ENCODE data around the gene CAMTA2. TPM values are rescaled to one million over a fixed set of nuclear protein-coding genes. Genes with fewer than 3 reads are reported as not detected.

The CAMTA2 gene, protein sequence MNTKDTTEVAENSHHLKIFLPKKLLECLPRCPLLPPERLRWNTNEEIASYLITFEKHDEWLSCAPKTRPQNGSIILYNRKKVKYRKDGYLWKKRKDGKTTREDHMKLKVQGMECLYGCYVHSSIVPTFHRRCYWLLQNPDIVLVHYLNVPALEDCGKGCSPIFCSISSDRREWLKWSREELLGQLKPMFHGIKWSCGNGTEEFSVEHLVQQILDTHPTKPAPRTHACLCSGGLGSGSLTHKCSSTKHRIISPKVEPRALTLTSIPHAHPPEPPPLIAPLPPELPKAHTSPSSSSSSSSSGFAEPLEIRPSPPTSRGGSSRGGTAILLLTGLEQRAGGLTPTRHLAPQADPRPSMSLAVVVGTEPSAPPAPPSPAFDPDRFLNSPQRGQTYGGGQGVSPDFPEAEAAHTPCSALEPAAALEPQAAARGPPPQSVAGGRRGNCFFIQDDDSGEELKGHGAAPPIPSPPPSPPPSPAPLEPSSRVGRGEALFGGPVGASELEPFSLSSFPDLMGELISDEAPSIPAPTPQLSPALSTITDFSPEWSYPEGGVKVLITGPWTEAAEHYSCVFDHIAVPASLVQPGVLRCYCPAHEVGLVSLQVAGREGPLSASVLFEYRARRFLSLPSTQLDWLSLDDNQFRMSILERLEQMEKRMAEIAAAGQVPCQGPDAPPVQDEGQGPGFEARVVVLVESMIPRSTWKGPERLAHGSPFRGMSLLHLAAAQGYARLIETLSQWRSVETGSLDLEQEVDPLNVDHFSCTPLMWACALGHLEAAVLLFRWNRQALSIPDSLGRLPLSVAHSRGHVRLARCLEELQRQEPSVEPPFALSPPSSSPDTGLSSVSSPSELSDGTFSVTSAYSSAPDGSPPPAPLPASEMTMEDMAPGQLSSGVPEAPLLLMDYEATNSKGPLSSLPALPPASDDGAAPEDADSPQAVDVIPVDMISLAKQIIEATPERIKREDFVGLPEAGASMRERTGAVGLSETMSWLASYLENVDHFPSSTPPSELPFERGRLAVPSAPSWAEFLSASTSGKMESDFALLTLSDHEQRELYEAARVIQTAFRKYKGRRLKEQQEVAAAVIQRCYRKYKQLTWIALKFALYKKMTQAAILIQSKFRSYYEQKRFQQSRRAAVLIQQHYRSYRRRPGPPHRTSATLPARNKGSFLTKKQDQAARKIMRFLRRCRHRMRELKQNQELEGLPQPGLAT
- 47.4 to 97.8 TPM (median 90.2 TPM) in 3 replicates for total RNA-seq
- long read RNA-seq, transcript CAMTA2-210 (3 exons, 764 nt), result major isoform, 30 of 53 reads
- long read RNA-seq, partial matches to known transcripts, result 16 of 53 reads
- long read RNA-seq, other reads (novel, unspliced or antisense), result 6 of 53 reads

DNA sequence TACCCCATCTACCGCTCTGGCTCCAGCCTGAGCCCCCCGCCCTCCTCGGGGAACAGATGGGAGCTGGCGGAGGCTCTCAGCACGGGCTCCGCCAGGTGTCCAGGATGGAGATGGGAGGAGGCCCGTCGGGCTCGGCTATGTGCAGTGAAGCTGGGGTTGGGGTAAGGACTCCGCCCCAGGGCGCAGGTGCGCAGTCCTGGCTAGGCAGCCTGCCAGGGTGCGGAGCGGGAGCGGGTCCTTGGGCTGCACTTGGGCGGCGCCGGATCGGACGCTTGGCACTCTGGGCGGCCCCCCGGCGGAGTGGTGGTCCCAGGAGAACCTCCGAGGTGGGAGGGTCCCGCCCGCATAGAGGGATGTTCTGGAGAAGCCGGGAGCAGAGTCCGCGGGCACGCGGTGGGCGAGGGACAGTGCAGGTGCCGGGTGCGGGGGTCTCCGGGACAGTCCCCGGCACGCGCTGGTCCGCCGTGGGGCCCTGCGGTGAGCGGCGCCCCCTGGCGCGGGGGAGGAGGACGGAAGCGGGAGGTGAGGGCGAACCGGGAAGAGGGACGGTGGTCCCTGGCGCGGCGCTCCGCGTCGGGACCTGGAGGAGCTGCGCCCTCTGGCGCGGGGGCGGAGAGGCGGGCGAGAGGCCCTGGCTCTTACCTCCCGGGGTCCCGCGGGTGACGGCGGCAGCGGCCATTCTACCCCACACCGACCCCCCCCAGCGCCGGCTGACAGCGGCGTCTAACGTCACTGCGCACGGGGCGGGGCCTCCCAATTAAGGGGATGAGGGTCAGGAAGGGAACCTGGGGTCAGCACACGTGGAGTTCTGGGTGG, at the start of gene CAMTA2:
TSS of gene CAMTA2 (minus strand) at position 725 of the 816 bp plus-strand sequence. CDS start 1,453 bp downstream, outside the sequence.
- H3K4me3 Mint-ChIP-seq (ENCODE audit: unreplicated experiment), result peak within 1 kb of the TSS; percentile 88
- H3K9me3 Mint-ChIP-seq (ENCODE audit: low read depth), result no peaks in the 10 kb centered on the region
- peak within 1 kb of the TSS; percentile 86 for H3K27ac Mint-ChIP-seq (ENCODE audit: unreplicated experiment)
- no peaks in the 10 kb centered on the region for H3K27me3 Mint-ChIP-seq (ENCODE audit: low read depth)
- no peak for DNase-seq (ENCODE audit: low spot score)
- peaks cover 6% of the 10 kb centered on the region for H3K36me3 Mint-ChIP-seq (ENCODE audit: low read depth)
- H3K4me1 Mint-ChIP-seq (ENCODE audit: low read depth), result peaks cover 34% of the 10 kb centered on the region
- TF ChIP-seq, protein P1, sequence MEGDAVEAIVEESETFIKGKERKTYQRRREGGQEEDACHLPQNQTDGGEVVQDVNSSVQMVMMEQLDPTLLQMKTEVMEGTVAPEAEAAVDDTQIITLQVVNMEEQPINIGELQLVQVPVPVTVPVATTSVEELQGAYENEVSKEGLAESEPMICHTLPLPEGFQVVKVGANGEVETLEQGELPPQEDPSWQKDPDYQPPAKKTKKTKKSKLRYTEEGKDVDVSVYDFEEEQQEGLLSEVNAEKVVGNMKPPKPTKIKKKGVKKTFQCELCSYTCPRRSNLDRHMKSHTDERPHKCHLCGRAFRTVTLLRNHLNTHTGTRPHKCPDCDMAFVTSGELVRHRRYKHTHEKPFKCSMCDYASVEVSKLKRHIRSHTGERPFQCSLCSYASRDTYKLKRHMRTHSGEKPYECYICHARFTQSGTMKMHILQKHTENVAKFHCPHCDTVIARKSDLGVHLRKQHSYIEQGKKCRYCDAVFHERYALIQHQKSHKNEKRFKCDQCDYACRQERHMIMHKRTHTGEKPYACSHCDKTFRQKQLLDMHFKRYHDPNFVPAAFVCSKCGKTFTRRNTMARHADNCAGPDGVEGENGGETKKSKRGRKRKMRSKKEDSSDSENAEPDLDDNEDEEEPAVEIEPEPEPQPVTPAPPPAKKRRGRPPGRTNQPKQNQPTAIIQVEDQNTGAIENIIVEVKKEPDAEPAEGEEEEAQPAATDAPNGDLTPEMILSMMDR (IDR thresholded peaks at IDR 0.05), result peak; percentile 94

- H3K27me3 Mint-ChIP-seq (ENCODE audit: low read depth), result peaks cover 5% of the 10 kb centered on the region
- no peaks in the 10 kb centered on the region for H3K36me3 Mint-ChIP-seq (ENCODE audit: low read depth)
- peaks cover 6% of the 10 kb centered on the region for H3K4me1 Mint-ChIP-seq (ENCODE audit: low read depth)
- no peak within 1 kb of the TSS for H3K4me3 Mint-ChIP-seq (ENCODE audit: unreplicated experiment)
- no peaks in the 10 kb centered on the region for H3K9me3 Mint-ChIP-seq (ENCODE audit: low read depth)
- DNase-seq (ENCODE audit: low spot score), result no peak
- no peak within 1 kb of the TSS for H3K27ac Mint-ChIP-seq (ENCODE audit: unreplicated experiment)
- TF ChIP-seq, protein P1 (IDR thresholded peaks at IDR 0.05), result no peak
Observed at GRCh38 chr17:5035315-5035714, 47.8 kb upstream of the CAMTA2 start, which contains the start of gene SLC52A1. SLC52A1 (minus strand) TSS chr17:5035426; CDS start chr17:5034606, 820 bp downstream.

DNA sequence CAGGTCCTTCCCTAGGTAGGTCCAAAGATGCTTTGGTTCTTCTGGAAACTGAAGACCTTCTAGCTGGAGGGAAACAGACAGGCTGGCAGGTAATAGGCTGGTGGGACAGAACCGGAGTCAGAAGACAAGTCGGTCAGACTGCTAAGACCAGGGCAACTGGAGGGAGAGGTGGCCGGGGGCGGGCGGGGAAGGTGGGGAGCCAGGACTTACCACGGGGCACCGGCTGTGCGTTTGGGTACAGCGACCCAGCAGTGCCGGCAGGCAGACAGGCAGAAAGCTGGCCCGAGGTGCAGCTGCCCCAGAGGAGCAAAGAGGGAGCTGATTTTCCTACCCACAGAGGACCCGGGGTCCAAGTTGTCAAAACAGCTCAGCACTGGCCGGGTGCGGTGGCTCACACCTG, 47.2 kb upstream of the CAMTA2 start:
- TF ChIP-seq, protein P1 (IDR thresholded peaks at IDR 0.05), result no peak
- Mint-ChIP-seq H3K9me3 (ENCODE audit: low read depth) (no peaks in the 10 kb centered on the region), H3K27ac (ENCODE audit: unreplicated experiment) (no peak overlapping the region), H3K27me3 (ENCODE audit: low read depth) (peaks cover 5% of the 10 kb centered on the region), H3K4me1 (ENCODE audit: low read depth) (peaks cover 7% of the 10 kb centered on the region), H3K36me3 (ENCODE audit: low read depth) (no peaks in the 10 kb centered on the region), H3K4me3 (ENCODE audit: unreplicated experiment) (no peak overlapping the region)
- peak; percentile 90 for DNase-seq (ENCODE audit: low spot score)

DNA sequence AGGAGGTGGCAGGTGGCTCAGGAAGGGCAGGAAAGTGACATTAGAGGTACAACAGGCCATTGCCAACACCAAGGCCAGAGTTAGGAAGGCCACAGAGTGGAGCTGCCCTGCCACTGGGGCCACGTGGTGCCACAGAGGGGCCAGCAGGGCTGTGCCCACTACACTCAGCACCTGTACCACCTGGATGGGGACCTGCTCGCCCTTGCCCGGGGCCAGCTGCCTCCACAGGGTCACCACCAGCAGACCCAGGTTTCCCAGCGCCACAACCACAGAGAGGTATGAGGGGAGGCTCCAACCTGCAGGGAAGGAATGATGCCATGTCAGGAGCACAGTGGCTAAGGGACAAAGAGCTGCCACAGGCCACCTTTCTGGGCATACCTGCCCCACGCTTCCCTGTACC, 46.6 kb upstream of the CAMTA2 start:
- Mint-ChIP-seq H3K9me3 (ENCODE audit: low read depth) (no peaks in the 10 kb centered on the region), H3K36me3 (ENCODE audit: low read depth) (no peaks in the 10 kb centered on the region), H3K27me3 (ENCODE audit: low read depth) (peaks cover 5% of the 10 kb centered on the region), H3K4me3 (ENCODE audit: unreplicated experiment) (no peak overlapping the region), H3K4me1 (ENCODE audit: low read depth) (peaks cover 10% of the 10 kb centered on the region), H3K27ac (ENCODE audit: unreplicated experiment) (no peak overlapping the region)
- DNase-seq (ENCODE audit: low spot score), result no peak
- TF ChIP-seq, protein P1 (IDR thresholded peaks at IDR 0.05), result no peak

Measured in chondrocyte (in vitro differentiated cells).